ENCODE data around the gene SAPCD2. TPM values are rescaled to one million over a fixed set of nuclear protein-coding genes. Genes with fewer than 3 reads are reported as not detected.

SAPCD2 gene
- total and polyA plus RNA-seq, 9 of the 15 experiments (the other 6 are each of a cell fraction or from before 2014, with no cell fraction given), result 3.4 to 91.8 (median 18.8) TPM

GRCh38 chr9:137114613-137115393, 44.4 kb upstream of the SAPCD2 start, which contains the start of gene DPP7 (continued):
- TF ChIP-seq ARID4B (CRISPR knock-in tag; IDR thresholded peaks at IDR 0.05) (peak; percentile 81), RUNX1 (IDR thresholded peaks at IDR 0.05; ENCODE audit: low read depth) (no peak), ZNF3 (CRISPR knock-in tag; IDR thresholded peaks at IDR 0.05) (no peak), FOXK1 (CRISPR knock-in tag; IDR thresholded peaks at IDR 0.05; ENCODE audit: borderline replicate concordance) (no peak), MXI1 (IDR thresholded peaks at IDR 0.05; ENCODE audit: low read depth, low read length) (peak; percentile 45), TBP (optimal IDR thresholded peaks at IDR 0.05; ENCODE audit: low read depth, low read length) (peak; percentile 24), CBX3 (IDR thresholded peaks at IDR 0.05; ENCODE audit: borderline replicate concordance in 1 of 2, low read length in 2 of 2) (no peak), CGGBP1 (CRISPR knock-in tag; IDR thresholded peaks at IDR 0.05) (no peak), MEIS2 (IDR thresholded peaks at IDR 0.05; ENCODE audit: partially characterized antibody) (no peak), RB1 (IDR thresholded peaks at IDR 0.05; ENCODE audit: low read depth) (peak; percentile 89), BRD4 (IDR thresholded peaks at IDR 0.05) (0 out of 2 replicates have a peak, but pooled peaks have one; percentile 30), THAP7 (CRISPR knock-in tag; IDR thresholded peaks at IDR 0.05) (no peak), MCM2 (IDR thresholded peaks at IDR 0.05; ENCODE audit: low read depth) (no peak)
- TF ChIP-seq, protein P1, sequence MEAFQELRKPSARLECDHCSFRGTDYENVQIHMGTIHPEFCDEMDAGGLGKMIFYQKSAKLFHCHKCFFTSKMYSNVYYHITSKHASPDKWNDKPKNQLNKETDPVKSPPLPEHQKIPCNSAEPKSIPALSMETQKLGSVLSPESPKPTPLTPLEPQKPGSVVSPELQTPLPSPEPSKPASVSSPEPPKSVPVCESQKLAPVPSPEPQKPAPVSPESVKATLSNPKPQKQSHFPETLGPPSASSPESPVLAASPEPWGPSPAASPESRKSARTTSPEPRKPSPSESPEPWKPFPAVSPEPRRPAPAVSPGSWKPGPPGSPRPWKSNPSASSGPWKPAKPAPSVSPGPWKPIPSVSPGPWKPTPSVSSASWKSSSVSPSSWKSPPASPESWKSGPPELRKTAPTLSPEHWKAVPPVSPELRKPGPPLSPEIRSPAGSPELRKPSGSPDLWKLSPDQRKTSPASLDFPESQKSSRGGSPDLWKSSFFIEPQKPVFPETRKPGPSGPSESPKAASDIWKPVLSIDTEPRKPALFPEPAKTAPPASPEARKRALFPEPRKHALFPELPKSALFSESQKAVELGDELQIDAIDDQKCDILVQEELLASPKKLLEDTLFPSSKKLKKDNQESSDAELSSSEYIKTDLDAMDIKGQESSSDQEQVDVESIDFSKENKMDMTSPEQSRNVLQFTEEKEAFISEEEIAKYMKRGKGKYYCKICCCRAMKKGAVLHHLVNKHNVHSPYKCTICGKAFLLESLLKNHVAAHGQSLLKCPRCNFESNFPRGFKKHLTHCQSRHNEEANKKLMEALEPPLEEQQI (IDR thresholded peaks at IDR 0.05), result no peak

Measured in K562 (cell line).